Right lobe of liver (tissue), 6 donors: ENCODE results near the gene AOAH. TPM values are rescaled to one million over a fixed set of nuclear protein-coding genes. Genes with fewer than 3 reads are reported as not detected.
A peak's percentile ranks its signal among the peaks of the same experiment; 100 is the strongest.

ENCODE experiments used
- ATAC-seq, 4 donors: fragments of 200-7000 bp; cut with Tn5 transposase; one replicate each; pipeline ENCODE4 v1.9.1; 2020; ENCODE audit warnings: mild to moderate bottlenecking in 4 of 4, moderate library complexity in 4 of 4
- DNase-seq, 3 donors: peaks; one replicate each; pipeline ENCODE4 v3.0.0-alpha.2; 2020
- H3K27ac ChIP-seq, 3 donors: fragments of 200-600 bp; one replicate each; pipeline ENCODE4 v1.8.0; 2022
- H3K27me3 ChIP-seq, 2 donors: fragments of 200-600 bp; one replicate each; pipeline ENCODE4 v1.8.0; 2022
- H3K36me3 ChIP-seq, 4 donors: fragments of 200-600 bp; sonication (generic) in 1 of 4; one replicate each; pipeline versions ENCODE4 v1.5.1 to v1.8.0; 2017 to 2022; ENCODE audit warnings: control low read depth in 1 of 4
- H3K4me1 ChIP-seq, 4 donors: fragments of 200-600 bp; sonication (generic) in 1 of 4; one replicate each; pipeline versions ENCODE4 v1.5.1 to v1.8.0; 2017 to 2022; ENCODE audit warnings: control low read depth in 1 of 4
- H3K4me3 ChIP-seq, 3 donors: fragments of 200-600 bp; one replicate each; pipeline ENCODE4 v1.8.0; 2022
- H3K9me3 ChIP-seq, 4 donors: fragments of 200-600 bp; sonication (generic) in 1 of 4; one replicate each; pipeline versions ENCODE4 v1.5.1 to v1.8.0; 2017 to 2022; ENCODE audit warnings: control low read depth in 1 of 4
- POLR2A ChIP-seq: fragments of 450-650 bp; IDR thresholded peaks from one replicate; pipeline ENCODE4 v1.6.1; 2017; ENCODE audit warnings: antibody characterized with exemption, mild to moderate bottlenecking
- WGBS: methylation state at CpG from one replicate; pipeline ENCODE4 v1.1.6; 2018; ENCODE audit warnings: low coverage, low lambda C conversion rate; ENCODE audit not compliant: insufficient coverage; ENCODE audit errors: missing lambda C conversion rate; 5-methylcytosine and 5-hydroxymethylcytosine counted together
- intact Hi-C, 2 donors: fragments of 100-400 bp; cut with DNase I; formaldehyde crosslinking; loops; one replicate each; pipeline versions ENCODE4 v1.11.2 to v1.14.1; 2022
- total RNA-seq, 6 experiments: library from RNA; depleted of rRNA in 2 of 6; stranded (reverse); fragments of >200 nt in 2 of 6; fragmentation: NEBNext Ultra II Directional in 3 of 6; extraction: Animal tissue kit (Norgen Biotek cat#: 25700) in 3 of 6; gene quantifications; one replicate each; pipeline versions ENCODE4 v1.1.0 to v1.2.4, GENCODE V29; 2016 to 2023
- TF ChIP-seq, protein P1 (sequence below), 4 donors: fragments of 200-600 bp in 3 of 4; fragments of 450-650 bp in 1 of 4; IDR thresholded peaks; one replicate each; pipeline versions ENCODE4 v1.5.1 to v1.8.0; 2016 to 2022; ENCODE audit warnings: antibody characterized with exemption in 4 of 4, mild to moderate bottlenecking in 2 of 4
- donor health status: DM: no; HTN: yes; CAD: no.
- donor health status: DM: no; HTN: no; CAD: no.
- donor health status: DM: no; HTN: no; CAD: no.
- donor health status: DM: no; HTN: yes; CAD: no.
- donor health status: DM: no; HTN: yes; CAD: no.

The AOAH gene
- total RNA-seq, 6 experiments from 2014 or later, result 2.9 to 11.3 (median 6.4) TPM

DNA sequence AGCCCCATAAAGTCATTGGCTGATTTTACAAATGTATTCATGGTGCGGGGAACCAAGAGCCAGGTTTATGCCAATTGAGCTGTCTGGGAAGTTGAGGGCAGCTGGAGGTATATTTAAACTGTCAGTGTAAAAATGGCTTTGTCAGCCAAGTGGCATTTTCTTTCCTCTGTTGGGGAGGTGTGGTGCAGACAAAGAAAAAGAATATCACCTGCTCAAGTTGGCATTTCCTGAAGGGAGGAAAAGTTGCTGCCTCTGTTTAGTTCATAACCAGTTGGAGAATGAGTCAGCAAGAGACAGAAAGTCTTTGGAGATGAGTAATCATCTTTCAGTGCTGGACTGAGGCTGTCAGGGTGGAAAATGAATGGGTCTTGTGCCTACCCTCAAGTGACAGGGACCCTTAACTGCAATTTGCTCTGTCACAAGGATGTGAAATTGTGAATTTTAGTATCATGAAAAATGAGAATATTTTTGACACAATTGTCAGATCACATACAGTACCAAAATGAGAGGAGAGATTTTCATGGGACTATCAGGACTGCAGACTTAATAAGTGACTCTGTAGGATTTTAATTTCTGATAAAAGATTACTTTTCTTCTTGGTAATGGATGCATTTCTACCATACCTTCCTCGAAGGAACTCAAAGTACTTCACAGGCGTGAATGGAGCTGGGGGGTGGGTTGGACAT is 197.3 kb downstream of the AOAH start:
- ATAC-seq, result peak in 1 of 4 donors; percentile 51
- no peaks in the 10 kb centered on the region for H3K9me3 ChIP-seq
- no peaks in the 10 kb centered on the region for H3K4me1 ChIP-seq
- 65% methylated on average over 3 of the region's 3 CpGs for WGBS
- no peak overlapping the region for H3K4me3 ChIP-seq
- TF ChIP-seq, protein P1, sequence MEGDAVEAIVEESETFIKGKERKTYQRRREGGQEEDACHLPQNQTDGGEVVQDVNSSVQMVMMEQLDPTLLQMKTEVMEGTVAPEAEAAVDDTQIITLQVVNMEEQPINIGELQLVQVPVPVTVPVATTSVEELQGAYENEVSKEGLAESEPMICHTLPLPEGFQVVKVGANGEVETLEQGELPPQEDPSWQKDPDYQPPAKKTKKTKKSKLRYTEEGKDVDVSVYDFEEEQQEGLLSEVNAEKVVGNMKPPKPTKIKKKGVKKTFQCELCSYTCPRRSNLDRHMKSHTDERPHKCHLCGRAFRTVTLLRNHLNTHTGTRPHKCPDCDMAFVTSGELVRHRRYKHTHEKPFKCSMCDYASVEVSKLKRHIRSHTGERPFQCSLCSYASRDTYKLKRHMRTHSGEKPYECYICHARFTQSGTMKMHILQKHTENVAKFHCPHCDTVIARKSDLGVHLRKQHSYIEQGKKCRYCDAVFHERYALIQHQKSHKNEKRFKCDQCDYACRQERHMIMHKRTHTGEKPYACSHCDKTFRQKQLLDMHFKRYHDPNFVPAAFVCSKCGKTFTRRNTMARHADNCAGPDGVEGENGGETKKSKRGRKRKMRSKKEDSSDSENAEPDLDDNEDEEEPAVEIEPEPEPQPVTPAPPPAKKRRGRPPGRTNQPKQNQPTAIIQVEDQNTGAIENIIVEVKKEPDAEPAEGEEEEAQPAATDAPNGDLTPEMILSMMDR (IDR thresholded peaks at IDR 0.05), result no peak
- no peak for TF ChIP-seq POLR2A
- H3K36me3 ChIP-seq, result no peaks in the 10 kb centered on the region
- no peaks in the 10 kb centered on the region for H3K27me3 ChIP-seq
- H3K27ac ChIP-seq, result no peak overlapping the region
- no peak for DNase-seq
- intact Hi-C loops, result no loop called here

DNA sequence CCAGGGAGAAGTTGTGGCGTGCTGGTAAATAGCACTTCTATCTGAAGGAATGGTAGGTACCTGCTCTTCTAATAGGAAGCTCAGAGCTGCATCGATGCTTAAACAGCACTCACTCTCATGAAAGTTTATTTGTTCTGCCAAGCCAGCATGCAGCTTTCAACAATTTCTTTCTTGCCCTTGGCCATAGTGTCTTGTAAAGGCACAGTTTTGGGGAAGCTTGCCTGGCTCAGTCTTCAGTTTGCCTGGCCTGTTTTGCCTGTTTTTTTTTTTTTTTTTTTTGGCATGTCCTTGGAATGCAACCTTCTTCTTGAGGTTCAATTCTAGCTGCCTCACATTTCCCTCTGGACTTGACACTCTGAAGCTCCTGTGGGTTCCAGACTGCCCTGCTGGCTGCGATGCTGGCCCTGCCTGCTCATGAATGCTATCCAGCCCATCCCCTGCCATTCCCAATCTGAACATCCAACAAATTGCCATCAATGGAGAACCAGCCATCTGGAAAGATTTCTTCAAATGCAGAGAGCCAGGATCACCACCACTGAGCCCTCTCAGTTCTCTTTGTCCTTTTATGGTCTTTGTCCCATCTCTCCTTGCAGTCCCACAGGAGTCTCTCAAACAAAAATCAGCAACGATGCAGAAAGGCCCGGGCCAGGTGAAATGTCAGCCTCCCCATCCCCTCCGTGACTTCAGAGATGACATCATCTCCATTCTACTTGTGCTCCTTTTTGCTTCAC is 200.8 kb downstream of the AOAH start:
- no peak overlapping the region for H3K27ac ChIP-seq
- no peak for ATAC-seq
- no peaks in the 10 kb centered on the region for H3K9me3 ChIP-seq
- 75% methylated on average over 5 of the region's 6 CpGs for WGBS
- TF ChIP-seq, protein P1 (IDR thresholded peaks at IDR 0.05), result no peak
- no peak for TF ChIP-seq POLR2A
- no peaks in the 10 kb centered on the region for H3K4me1 ChIP-seq
- no peaks in the 10 kb centered on the region for H3K36me3 ChIP-seq
- no peak for DNase-seq
- no peak overlapping the region for H3K4me3 ChIP-seq
- intact Hi-C loops, result no loop called here
- H3K27me3 ChIP-seq, result no peaks in the 10 kb centered on the region

DNA sequence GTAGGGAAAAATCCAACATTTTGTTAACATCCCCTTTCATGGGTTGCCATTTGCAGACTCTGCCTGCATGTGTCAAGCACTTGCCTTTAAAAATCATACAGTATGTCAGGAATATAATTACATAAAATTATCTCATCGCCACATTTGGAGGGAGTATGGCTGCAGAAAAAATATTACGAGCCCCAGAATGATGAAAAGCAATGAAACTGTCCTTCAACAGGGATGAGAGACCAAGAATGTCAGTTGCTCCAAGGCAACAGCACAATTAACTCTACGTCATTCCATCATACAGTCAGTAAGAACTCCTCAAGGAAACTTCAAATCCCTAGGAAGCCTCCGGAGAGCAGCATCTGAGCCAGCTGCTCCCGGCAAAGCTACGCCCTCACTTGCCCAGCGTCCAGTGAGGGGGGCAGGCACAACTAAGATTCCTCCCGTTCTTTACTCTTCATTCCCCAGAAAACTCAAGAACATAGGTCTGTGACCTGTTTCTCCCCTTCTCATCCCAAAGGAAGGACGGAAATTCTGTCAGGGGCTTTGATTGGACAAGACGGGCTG is 201.8 kb downstream of the AOAH start:
- H3K27ac ChIP-seq, result no peak overlapping the region
- DNase-seq (no peak), ATAC-seq (no peak)
- no peak for TF ChIP-seq POLR2A
- TF ChIP-seq, protein P1 (IDR thresholded peaks at IDR 0.05), result no peak
- H3K27me3 ChIP-seq, result no peaks in the 10 kb centered on the region
- intact Hi-C loops, result no loop called here
- no peak overlapping the region for H3K4me3 ChIP-seq
- no peaks in the 10 kb centered on the region for H3K4me1 ChIP-seq
- H3K36me3 ChIP-seq, result no peaks in the 10 kb centered on the region
- H3K9me3 ChIP-seq, result no peaks in the 10 kb centered on the region
- WGBS, result 59% methylated on average over 9 of the region's 10 CpGs

DNA sequence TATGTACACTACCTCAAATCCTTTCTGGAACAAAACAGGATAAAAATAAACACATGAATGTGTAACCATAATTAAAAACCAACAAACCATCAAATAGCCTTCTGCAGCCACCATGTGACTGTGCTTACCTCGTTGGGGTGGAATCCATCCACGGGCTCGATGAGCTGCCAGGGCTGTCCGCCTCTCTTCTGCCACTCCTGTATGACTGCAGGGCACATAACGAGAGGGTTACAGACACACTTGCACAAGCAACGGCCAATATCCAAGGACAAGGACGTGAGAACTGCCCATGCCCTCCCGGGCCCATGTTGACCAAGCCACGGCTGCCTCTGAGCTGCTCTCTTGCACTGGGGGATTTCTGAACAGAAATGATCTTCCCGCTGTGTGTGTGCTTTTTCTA is 202.4 kb downstream of the AOAH start:
- Histone ChIP-seq H3K4me1 (no peaks in the 10 kb centered on the region), H3K27me3 (no peaks in the 10 kb centered on the region), H3K36me3 (no peaks in the 10 kb centered on the region), H3K4me3 (no peak overlapping the region), H3K9me3 (no peaks in the 10 kb centered on the region), H3K27ac (no peak overlapping the region)
- ATAC-seq (peak in 3 of 4 donors; percentile 25 to 68 (median 40)), DNase-seq (no peak)
- TF ChIP-seq, protein P1 (IDR thresholded peaks at IDR 0.05), result no peak
- TF ChIP-seq POLR2A, result no peak
- 55% methylated on average over 8 of the region's 10 CpGs for WGBS
- intact Hi-C loops, result no loop called here
